ENCODE data around the gene GTF2A1.

GTF2A1 gene

DNA sequence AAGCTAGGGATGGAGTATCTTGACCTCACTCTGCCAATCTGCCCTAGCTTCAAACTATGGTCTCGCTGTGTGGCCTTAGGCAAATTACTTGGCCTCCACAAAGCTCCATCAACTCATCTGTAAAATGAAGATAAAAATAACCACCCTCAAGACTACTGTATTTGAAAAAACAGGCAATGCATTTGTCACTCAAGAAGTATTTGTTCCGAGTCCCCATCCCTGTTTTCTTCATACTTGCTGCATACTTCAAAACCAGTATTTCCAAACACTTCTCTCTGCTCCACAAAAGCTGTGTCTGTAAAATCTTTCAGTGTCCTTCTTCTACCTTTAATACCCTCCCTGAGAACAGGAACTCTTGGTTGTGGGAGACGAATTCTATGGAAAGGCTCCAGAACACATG lies 47.9 kb downstream of the GTF2A1 start:
- Mint-ChIP-seq H3K4me3 (no peak overlapping the region), H3K36me3 (peaks cover 6% of the 10 kb centered on the region), H3K27me3 (no peaks in the 10 kb centered on the region), H3K4me1 (peaks cover 76% of the 10 kb centered on the region), H3K9me3 (no peaks in the 10 kb centered on the region), H3K27ac (peak overlapping the region; percentile 53)
- no peak for ATAC-seq

- ATAC-seq, result no peak
- H3K36me3 Mint-ChIP-seq, result peaks cover 6% of the 10 kb centered on the region
- H3K4me3 Mint-ChIP-seq, result no peak overlapping the region
- H3K27me3 Mint-ChIP-seq, result no peaks in the 10 kb centered on the region
- H3K27ac Mint-ChIP-seq, result peak overlapping the region; percentile 53
- peaks cover 71% of the 10 kb centered on the region for H3K4me1 Mint-ChIP-seq
- H3K9me3 Mint-ChIP-seq, result no peaks in the 10 kb centered on the region
These were observed 48.4 kb downstream of the GTF2A1 start for GRCh38 chr14:81172353-81172752.

- peaks cover 58% of the 10 kb centered on the region for H3K4me1 Mint-ChIP-seq
- no peaks in the 10 kb centered on the region for H3K9me3 Mint-ChIP-seq
- ATAC-seq, result no peak
- H3K27me3 Mint-ChIP-seq, result no peaks in the 10 kb centered on the region
- H3K27ac Mint-ChIP-seq, result peak overlapping the region; percentile 94
- no peaks in the 10 kb centered on the region for H3K36me3 Mint-ChIP-seq
- peak overlapping the region; percentile 89 for H3K4me3 Mint-ChIP-seq
These were observed 49.9 kb downstream of the GTF2A1 start for GRCh38 chr14:81170829-81171195.

- Mint-ChIP-seq H3K9me3 (no peaks in the 10 kb centered on the region), H3K4me1 (peaks cover 58% of the 10 kb centered on the region), H3K27ac (peak overlapping the region; percentile 94), H3K36me3 (no peaks in the 10 kb centered on the region), H3K27me3 (no peaks in the 10 kb centered on the region), H3K4me3 (peak overlapping the region; percentile 89)
- peak; percentile 100 for ATAC-seq
These were observed 50.5 kb downstream of the GTF2A1 start for GRCh38 chr14:81170104-81170828.

- Mint-ChIP-seq H3K27ac (peak overlapping the region; percentile 94), H3K36me3 (no peaks in the 10 kb centered on the region), H3K27me3 (no peaks in the 10 kb centered on the region), H3K9me3 (no peaks in the 10 kb centered on the region), H3K4me1 (peaks cover 53% of the 10 kb centered on the region), H3K4me3 (peak overlapping the region; percentile 89)
- ATAC-seq, result peak; percentile 28
These were observed 51.1 kb downstream of the GTF2A1 start for GRCh38 chr14:81169711-81170103.

DNA sequence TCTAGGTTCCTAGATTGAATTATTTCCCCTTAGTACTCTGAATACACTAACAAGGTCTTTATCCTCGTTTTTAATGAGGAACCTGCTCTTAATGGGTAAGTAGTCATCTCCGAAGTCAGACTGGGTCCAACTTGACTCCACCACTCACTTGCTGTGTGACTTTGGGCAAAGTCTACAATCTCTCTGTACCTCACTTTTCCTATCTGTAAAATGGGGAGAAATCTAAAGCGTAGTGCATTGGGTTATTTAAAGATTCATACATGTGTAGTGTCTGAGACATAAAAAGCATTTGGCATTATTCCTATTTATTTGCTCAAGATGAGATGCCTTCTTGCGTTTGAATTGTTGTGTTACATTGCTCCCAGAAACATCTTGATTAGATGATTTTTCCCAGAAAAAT lies 51.5 kb downstream of the GTF2A1 start:
- peak overlapping the region; percentile 94 for H3K27ac Mint-ChIP-seq
- H3K9me3 Mint-ChIP-seq, result no peaks in the 10 kb centered on the region
- peak overlapping the region; percentile 89 for H3K4me3 Mint-ChIP-seq
- no peak for ATAC-seq
- H3K27me3 Mint-ChIP-seq, result no peaks in the 10 kb centered on the region
- H3K4me1 Mint-ChIP-seq, result peaks cover 52% of the 10 kb centered on the region
- H3K36me3 Mint-ChIP-seq, result no peaks in the 10 kb centered on the region

DNA sequence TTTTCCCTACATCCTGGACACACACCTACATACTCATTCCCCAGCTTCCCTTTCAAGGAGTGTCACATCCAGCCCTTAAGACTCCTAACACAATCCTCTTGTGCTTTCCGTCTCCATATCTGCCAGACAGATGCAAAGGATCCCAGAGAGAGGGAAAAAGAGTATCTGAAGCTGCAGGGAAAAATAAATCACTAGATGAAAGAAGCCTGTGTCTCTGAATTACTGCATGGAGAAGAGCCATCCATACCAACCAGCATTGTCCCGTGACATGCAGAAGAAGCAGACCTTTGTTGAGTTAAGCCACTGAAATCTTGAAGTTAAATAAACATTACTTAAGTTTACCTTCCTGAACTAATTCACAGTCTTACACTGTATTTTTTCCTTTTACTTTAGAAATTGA lies 54.6 kb downstream of the GTF2A1 start:
- Mint-ChIP-seq H3K4me3 (no peak overlapping the region), H3K36me3 (no peaks in the 10 kb centered on the region), H3K27me3 (no peaks in the 10 kb centered on the region), H3K4me1 (peaks cover 37% of the 10 kb centered on the region), H3K27ac (no peak overlapping the region), H3K9me3 (no peaks in the 10 kb centered on the region)
- no peak for ATAC-seq

DNA sequence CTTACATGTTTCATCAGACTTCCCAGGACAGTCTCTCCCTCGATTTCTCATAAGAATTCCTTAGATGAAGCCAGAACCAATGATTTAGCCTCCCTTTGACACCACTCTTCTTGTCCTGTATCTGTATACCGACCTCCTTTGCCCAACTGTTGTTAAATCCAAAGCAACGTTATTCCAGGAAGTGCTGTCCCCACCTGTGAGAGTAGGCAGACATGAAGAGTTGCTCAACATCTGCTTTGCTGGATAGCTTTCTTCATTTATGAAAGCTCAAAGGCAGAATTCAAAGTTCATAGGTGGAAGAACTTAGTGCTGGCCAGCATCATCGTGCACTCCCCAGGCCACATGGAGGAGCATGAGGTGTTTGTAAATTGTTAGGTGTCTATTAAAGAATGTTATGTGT lies 55.6 kb downstream of the GTF2A1 start:
- H3K27me3 Mint-ChIP-seq, result no peaks in the 10 kb centered on the region

DNA sequence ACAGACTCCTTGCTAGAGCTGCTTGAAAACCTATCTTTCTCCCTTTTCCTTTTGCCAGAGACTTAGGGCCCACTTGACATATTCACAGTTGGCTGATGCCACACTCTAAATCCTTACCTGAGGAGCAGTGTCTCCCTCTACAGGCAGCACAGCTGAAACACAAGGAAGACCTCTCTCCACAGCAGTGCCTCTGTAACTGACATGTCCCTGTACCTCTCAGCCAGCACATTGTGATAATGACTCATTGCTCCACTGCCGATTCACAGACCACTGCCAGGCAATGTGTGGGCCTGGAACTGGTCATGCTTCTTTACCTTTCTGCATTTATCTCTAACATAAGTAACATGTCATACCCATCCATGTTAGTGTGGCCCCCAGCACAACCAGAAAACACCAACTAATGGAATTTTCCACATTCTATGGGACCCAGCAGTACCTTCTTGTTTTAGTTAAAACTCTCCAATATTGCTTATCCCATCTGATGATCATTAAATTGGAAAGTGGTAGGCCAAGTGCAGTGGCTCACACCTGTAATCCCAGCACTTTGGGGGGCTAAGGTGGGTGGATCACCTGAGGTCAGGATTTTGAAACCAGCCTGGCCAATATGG lies 56.5 kb downstream of the GTF2A1 start:
- Mint-ChIP-seq H3K36me3 (no peaks in the 10 kb centered on the region), H3K27ac (no peak overlapping the region), H3K4me3 (no peak overlapping the region), H3K9me3 (no peaks in the 10 kb centered on the region), H3K4me1 (peaks cover 19% of the 10 kb centered on the region), H3K27me3 (no peaks in the 10 kb centered on the region)
- peak; percentile 76 for ATAC-seq

More for the DNA sequence above, 55.6 kb downstream of the GTF2A1 start:
- H3K9me3 Mint-ChIP-seq, result no peaks in the 10 kb centered on the region
- ATAC-seq, result no peak
- no peak overlapping the region for H3K4me3 Mint-ChIP-seq
- no peak overlapping the region for H3K27ac Mint-ChIP-seq
- H3K36me3 Mint-ChIP-seq, result no peaks in the 10 kb centered on the region
- peaks cover 28% of the 10 kb centered on the region for H3K4me1 Mint-ChIP-seq

DNA sequence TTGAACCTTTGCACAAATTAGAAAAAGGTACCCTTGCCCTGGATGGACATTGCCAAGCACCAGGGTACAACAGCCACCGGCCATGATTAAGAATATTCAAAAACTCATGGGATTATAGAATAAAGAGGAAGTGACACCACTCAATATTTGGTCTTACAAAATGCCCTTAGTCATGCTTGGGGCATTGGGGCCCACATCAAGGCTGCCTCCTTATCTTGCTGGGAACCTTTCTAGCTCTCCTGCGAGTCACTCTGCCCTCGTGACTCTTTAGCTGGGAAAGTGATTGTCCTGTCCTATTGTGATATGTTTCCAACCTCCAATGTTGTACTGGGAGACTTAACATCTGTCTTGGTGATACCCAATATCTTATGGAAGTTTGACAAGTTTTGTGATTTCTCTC lies 57.8 kb downstream of the GTF2A1 start:
- peaks cover 13% of the 10 kb centered on the region for H3K4me1 Mint-ChIP-seq
- no peaks in the 10 kb centered on the region for H3K36me3 Mint-ChIP-seq
- no peak overlapping the region for H3K4me3 Mint-ChIP-seq
- no peaks in the 10 kb centered on the region for H3K27me3 Mint-ChIP-seq
- no peak overlapping the region for H3K27ac Mint-ChIP-seq
- H3K9me3 Mint-ChIP-seq, result no peaks in the 10 kb centered on the region
- ATAC-seq, result no peak

DNA sequence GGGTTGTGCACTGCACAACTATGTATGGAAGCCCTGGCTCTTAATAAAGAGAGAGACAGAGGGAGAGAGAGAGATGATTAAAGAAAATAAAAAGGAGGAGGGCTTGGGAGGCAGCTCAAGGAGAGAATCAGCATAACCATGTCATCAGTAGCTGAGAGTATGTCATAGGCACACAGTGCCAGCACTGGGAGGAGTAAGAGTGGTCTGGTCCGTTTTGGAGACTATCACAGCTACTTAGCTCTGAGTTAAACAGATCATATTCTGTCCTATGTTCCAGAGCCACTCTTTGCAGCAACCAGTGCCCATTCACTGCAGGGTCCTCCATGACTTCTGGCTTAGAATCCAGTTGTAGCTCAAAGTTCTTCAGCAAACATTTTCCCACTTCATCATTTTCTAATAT lies 59.0 kb downstream of the GTF2A1 start:
- H3K27ac Mint-ChIP-seq, result no peak overlapping the region
- no peak overlapping the region for H3K4me3 Mint-ChIP-seq
- ATAC-seq, result no peak
- no peaks in the 10 kb centered on the region for H3K36me3 Mint-ChIP-seq
- H3K4me1 Mint-ChIP-seq, result peaks cover 13% of the 10 kb centered on the region
- no peaks in the 10 kb centered on the region for H3K9me3 Mint-ChIP-seq
- no peaks in the 10 kb centered on the region for H3K27me3 Mint-ChIP-seq

DNA sequence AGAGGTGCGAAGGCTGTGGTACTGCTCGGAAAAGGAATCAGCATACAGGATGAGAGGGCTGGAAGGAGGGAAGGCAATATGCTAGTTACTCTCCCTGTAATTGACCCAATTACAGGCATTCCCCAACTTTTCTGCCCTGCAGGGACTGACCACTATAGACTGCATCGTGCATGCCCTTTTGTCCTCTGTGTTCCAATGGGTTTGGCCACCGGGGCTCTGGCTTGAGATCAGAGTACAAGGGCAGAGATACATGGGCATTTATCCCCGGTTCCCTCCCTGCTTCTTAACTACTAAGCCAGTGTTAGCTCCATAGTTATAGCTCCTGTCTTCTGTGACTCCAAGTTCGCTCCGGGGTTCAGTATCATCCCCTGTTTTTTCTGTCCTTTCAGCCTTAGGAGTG lies 59.7 kb downstream of the GTF2A1 start:
- H3K27me3 Mint-ChIP-seq, result no peaks in the 10 kb centered on the region
- peaks cover 13% of the 10 kb centered on the region for H3K4me1 Mint-ChIP-seq
- no peak overlapping the region for H3K27ac Mint-ChIP-seq
- H3K36me3 Mint-ChIP-seq, result no peaks in the 10 kb centered on the region
- H3K4me3 Mint-ChIP-seq, result no peak overlapping the region
- ATAC-seq, result peak; percentile 20
- no peaks in the 10 kb centered on the region for H3K9me3 Mint-ChIP-seq

- ATAC-seq, result no peak
- Mint-ChIP-seq H3K4me3 (no peak overlapping the region), H3K27me3 (no peaks in the 10 kb centered on the region), H3K9me3 (no peaks in the 10 kb centered on the region), H3K27ac (no peak overlapping the region), H3K36me3 (no peaks in the 10 kb centered on the region), H3K4me1 (no peaks in the 10 kb centered on the region)
These were observed 63.3 kb downstream of the GTF2A1 start for GRCh38 chr14:81157431-81157830.

DNA sequence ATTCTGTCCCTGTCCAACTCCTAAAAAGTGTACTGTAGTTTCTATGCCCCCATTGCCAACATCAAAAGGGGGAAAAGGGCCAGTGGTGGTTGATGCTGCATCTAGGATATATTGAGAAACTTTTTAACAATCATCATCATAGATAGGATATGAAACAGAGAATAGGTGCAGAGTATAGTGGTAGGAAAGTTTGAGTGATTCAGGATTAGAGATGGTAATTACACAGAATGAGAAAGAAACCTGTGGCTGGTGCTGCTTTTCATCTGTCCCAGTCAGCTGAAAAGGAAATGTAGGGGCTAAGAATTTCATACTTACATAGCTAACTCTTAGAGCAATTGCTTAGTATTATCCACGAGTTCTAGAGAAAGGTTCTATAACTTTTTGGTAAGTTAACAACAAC lies 67.6 kb downstream of the GTF2A1 start:
- peak; percentile 54 for ATAC-seq
- Mint-ChIP-seq H3K27ac (no peak overlapping the region), H3K9me3 (no peaks in the 10 kb centered on the region), H3K36me3 (no peaks in the 10 kb centered on the region), H3K4me3 (no peak overlapping the region), H3K27me3 (no peaks in the 10 kb centered on the region), H3K4me1 (no peaks in the 10 kb centered on the region)

- H3K27ac Mint-ChIP-seq, result no peak overlapping the region
- H3K4me3 Mint-ChIP-seq, result no peak overlapping the region
- H3K36me3 Mint-ChIP-seq, result peaks cover 5% of the 10 kb centered on the region
- no peaks in the 10 kb centered on the region for H3K27me3 Mint-ChIP-seq
- H3K9me3 Mint-ChIP-seq, result no peaks in the 10 kb centered on the region
- ATAC-seq, result no peak
- H3K4me1 Mint-ChIP-seq, result peaks cover 16% of the 10 kb centered on the region
These were observed 72.1 kb downstream of the GTF2A1 start for GRCh38 chr14:81148635-81149034.

GRCh38 chr14:81147140-81147897 lies 73.4 kb downstream of the GTF2A1 start:
- Mint-ChIP-seq H3K27ac (no peak overlapping the region), H3K27me3 (no peaks in the 10 kb centered on the region), H3K4me3 (no peak overlapping the region), H3K36me3 (peaks cover 12% of the 10 kb centered on the region), H3K9me3 (no peaks in the 10 kb centered on the region), H3K4me1 (peaks cover 16% of the 10 kb centered on the region)
- ATAC-seq, result no peak

All from stimulated activated memory B cell treated with anti-CD40 and anti-IgM and Interleukin-4, amounts not matched to agents 10 μg/mL and 1 μg/mL and 100 μg/mL, for 72 hours (primary cell).